HEK293 (cell line): ENCODE measurements around the gene C2CD2.

Source experiments
- CTCF ChIA-PET: fragments of 350-600 bp; formaldehyde crosslinking; extraction: SDS; loops from one replicate; lab custom pipeline; 2021; ENCODE audit warnings: antibody characterized with exemption; lab: Yijun Ruan, JAX
- POLR2A ChIA-PET: fragments of 300-600 bp; formaldehyde crosslinking; extraction: SDS; loops from one replicate; lab custom pipeline; 2020; ENCODE audit warnings: antibody characterized with exemption, inconsistent platforms; lab: Yijun Ruan, JAX
- H3K27ac ChIP-seq: fragments of 200-500 bp; sonication (Bioruptor generic); 2 replicates; pipeline ENCODE4 v1.5.1; 2014; ENCODE audit warnings: low read depth, low read length, control low read depth, inconsistent platforms; ENCODE audit errors: extremely low read depth
- H3K36me3 ChIP-seq, 2 experiments: fragments of 200-500 bp in 1 of 2; sonication (Bioruptor generic) in 1 of 2; 1 replicate in 1 of 2; 2 replicates in 1 of 2; pipeline ENCODE4 v1.5.1; 2014 to 2017; ENCODE audit warnings: inconsistent platforms in 2 of 2, low read length in 2 of 2; ENCODE audit not compliant: control insufficient read depth in 2 of 2, insufficient read depth in 1 of 2
- H3K4me1 ChIP-seq: fragments of 200-500 bp; sonication (Bioruptor generic); 2 replicates; pipeline ENCODE4 v1.5.1; 2014; ENCODE audit warnings: mild to moderate bottlenecking, low read length, inconsistent platforms; ENCODE audit not compliant: control insufficient read depth, insufficient read depth
- H3K4me3 ChIP-seq: 2 replicates; pipeline ENCODE4 v1.5.1; 2011; ENCODE audit warnings: low read depth, mild to moderate bottlenecking, control low read depth, low read length, moderate library complexity
- H3K9me3 ChIP-seq: fragments of 200-500 bp; sonication (Bioruptor generic); 2 replicates; pipeline ENCODE4 v1.5.1; 2014; ENCODE audit warnings: low read depth, low read length, inconsistent platforms; ENCODE audit not compliant: control insufficient read depth, insufficient read depth
- GFI1B ChIP-seq: fragments of 450-650 bp; formaldehyde crosslinking; IDR thresholded peaks from 2 replicates; pipeline ENCODE4 v1.5.1; 2016; ENCODE audit warnings: missing biosample characterization, missing genetic modification characterization
- GLIS2 ChIP-seq: fragments of 450-650 bp; formaldehyde crosslinking; IDR thresholded peaks from 2 replicates; pipeline ENCODE4 v1.5.1; 2016; ENCODE audit warnings: missing biosample characterization, missing genetic modification characterization
- MYNN ChIP-seq: fragments of 450-650 bp; formaldehyde crosslinking; IDR thresholded peaks from 2 replicates; pipeline ENCODE4 v1.5.1; 2016; ENCODE audit warnings: missing biosample characterization, missing genetic modification characterization, borderline replicate concordance
- MZF1 ChIP-seq: fragments of 450-650 bp; formaldehyde crosslinking; IDR thresholded peaks from 2 replicates; pipeline ENCODE4 v1.5.1; 2017; ENCODE audit warnings: missing biosample characterization, missing genetic modification characterization, borderline replicate concordance
- ZBTB17 ChIP-seq: fragments of 450-650 bp; formaldehyde crosslinking; IDR thresholded peaks from 2 replicates; pipeline ENCODE4 v1.5.1; 2016; ENCODE audit warnings: missing biosample characterization, missing genetic modification characterization
- ZBTB26 ChIP-seq: fragments of 450-650 bp; formaldehyde crosslinking; optimal IDR thresholded peaks from 2 replicates; pipeline ENCODE3; 2016; ENCODE audit warnings: missing biosample characterization, mild to moderate bottlenecking, missing genetic modification characterization
- ZBTB49 ChIP-seq: fragments of 450-650 bp; formaldehyde crosslinking; IDR thresholded peaks from 2 replicates; pipeline ENCODE4 v1.5.1; 2016; ENCODE audit warnings: missing biosample characterization, missing genetic modification characterization, low read depth
- ZNF140 ChIP-seq: fragments of 450-650 bp; formaldehyde crosslinking; IDR thresholded peaks from 2 replicates; pipeline ENCODE4 v1.5.1; 2016; ENCODE audit warnings: missing biosample characterization, missing genetic modification characterization
- ZNF175 ChIP-seq: fragments of 450-650 bp; formaldehyde crosslinking; IDR thresholded peaks from 2 replicates; pipeline ENCODE4 v1.5.1; 2016; ENCODE audit warnings: missing biosample characterization, missing genetic modification characterization
- ZNF223 ChIP-seq: fragments of 450-650 bp; formaldehyde crosslinking; IDR thresholded peaks from 2 replicates; pipeline ENCODE4 v1.5.1; 2016; ENCODE audit warnings: missing biosample characterization, missing genetic modification characterization
- ZNF529 ChIP-seq: fragments of 450-650 bp; formaldehyde crosslinking; IDR thresholded peaks from 2 replicates; pipeline ENCODE4 v1.5.1; 2017; ENCODE audit warnings: missing genetic modification characterization, missing biosample characterization; ENCODE audit not compliant: insufficient replicate concordance
- ZNF701 ChIP-seq: fragments of 450-650 bp; formaldehyde crosslinking; IDR thresholded peaks from 2 replicates; pipeline ENCODE4 v1.5.1; 2016; ENCODE audit warnings: missing biosample characterization, missing genetic modification characterization
- ZNF830 ChIP-seq: fragments of 450-650 bp; IDR thresholded peaks from 2 replicates; pipeline ENCODE4 v1.5.0; 2018; ENCODE audit warnings: missing biosample characterization, missing genetic modification characterization, low read depth, mild to moderate bottlenecking, moderate library complexity
- ZSCAN16 ChIP-seq: fragments of 450-650 bp; formaldehyde crosslinking; IDR thresholded peaks from 2 replicates; pipeline ENCODE4 v1.5.1; 2016; ENCODE audit warnings: missing biosample characterization, missing genetic modification characterization
- ZSCAN23 ChIP-seq: fragments of 450-650 bp; formaldehyde crosslinking; IDR thresholded peaks from 2 replicates; pipeline ENCODE4 v1.5.1; 2016; ENCODE audit warnings: missing biosample characterization, missing genetic modification characterization
- TF ChIP-seq, protein P1 (sequence below): fragments of 450-650 bp; formaldehyde crosslinking; IDR thresholded peaks from 2 replicates; pipeline ENCODE4 v1.5.1; 2016; ENCODE audit warnings: missing biosample characterization, missing genetic modification characterization, low read depth
- TF ChIP-seq, protein P2 (sequence below): fragments of 450-650 bp; formaldehyde crosslinking; IDR thresholded peaks from 2 replicates; pipeline ENCODE4 v1.5.0; 2017; ENCODE audit warnings: missing biosample characterization, missing genetic modification characterization, borderline replicate concordance
- TF ChIP-seq, protein P3 (sequence below): fragments of 450-650 bp; formaldehyde crosslinking; IDR thresholded peaks from 2 replicates; pipeline ENCODE4 v1.5.1; 2017; ENCODE audit warnings: missing biosample characterization, mild to moderate bottlenecking, missing genetic modification characterization, moderate library complexity
- TF ChIP-seq, protein P4 (sequence below): fragments of 450-650 bp; formaldehyde crosslinking; IDR thresholded peaks from 2 replicates; pipeline ENCODE4 v1.5.1; 2016; ENCODE audit warnings: missing biosample characterization, missing genetic modification characterization

C2CD2 gene

GRCh38 chr21:41971891-41972290 is 18.1 kb upstream of the C2CD2 start:
- Histone ChIP-seq H3K9me3 (no peaks in the 10 kb centered on the region), H3K36me3 (no peaks in the 10 kb centered on the region), H3K27ac (no peak overlapping the region), H3K4me1 (peaks cover 8% of the 10 kb centered on the region; the same call in 1 of the 2 replicates), H3K4me3 (no peak overlapping the region)
- CTCF ChIA-PET: interaction anchor here (0.5 to 0.6 kb wide), 2 partner anchors 31 to 46 kb away, joined by 4 to 5 read pairs; no protein-coding TSS in a partner anchor
- POLR2A ChIA-PET: no interaction called here
- TF ChIP-seq ZNF223: no peak
- no peak for TF ChIP-seq ZBTB26
- no peak for TF ChIP-seq ZNF701 (tag by site-specific recombination)
- TF ChIP-seq MZF1: no peak
- TF ChIP-seq ZNF830: no peak
- TF ChIP-seq ZBTB49 (tag by site-specific recombination): no peak
- TF ChIP-seq, protein P1, sequence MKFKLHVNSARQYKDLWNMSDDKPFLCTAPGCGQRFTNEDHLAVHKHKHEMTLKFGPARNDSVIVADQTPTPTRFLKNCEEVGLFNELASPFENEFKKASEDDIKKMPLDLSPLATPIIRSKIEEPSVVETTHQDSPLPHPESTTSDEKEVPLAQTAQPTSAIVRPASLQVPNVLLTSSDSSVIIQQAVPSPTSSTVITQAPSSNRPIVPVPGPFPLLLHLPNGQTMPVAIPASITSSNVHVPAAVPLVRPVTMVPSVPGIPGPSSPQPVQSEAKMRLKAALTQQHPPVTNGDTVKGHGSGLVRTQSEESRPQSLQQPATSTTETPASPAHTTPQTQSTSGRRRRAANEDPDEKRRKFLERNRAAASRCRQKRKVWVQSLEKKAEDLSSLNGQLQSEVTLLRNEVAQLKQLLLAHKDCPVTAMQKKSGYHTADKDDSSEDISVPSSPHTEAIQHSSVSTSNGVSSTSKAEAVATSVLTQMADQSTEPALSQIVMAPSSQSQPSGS (tag by site-specific recombination): no peak
- TF ChIP-seq, protein P2, sequence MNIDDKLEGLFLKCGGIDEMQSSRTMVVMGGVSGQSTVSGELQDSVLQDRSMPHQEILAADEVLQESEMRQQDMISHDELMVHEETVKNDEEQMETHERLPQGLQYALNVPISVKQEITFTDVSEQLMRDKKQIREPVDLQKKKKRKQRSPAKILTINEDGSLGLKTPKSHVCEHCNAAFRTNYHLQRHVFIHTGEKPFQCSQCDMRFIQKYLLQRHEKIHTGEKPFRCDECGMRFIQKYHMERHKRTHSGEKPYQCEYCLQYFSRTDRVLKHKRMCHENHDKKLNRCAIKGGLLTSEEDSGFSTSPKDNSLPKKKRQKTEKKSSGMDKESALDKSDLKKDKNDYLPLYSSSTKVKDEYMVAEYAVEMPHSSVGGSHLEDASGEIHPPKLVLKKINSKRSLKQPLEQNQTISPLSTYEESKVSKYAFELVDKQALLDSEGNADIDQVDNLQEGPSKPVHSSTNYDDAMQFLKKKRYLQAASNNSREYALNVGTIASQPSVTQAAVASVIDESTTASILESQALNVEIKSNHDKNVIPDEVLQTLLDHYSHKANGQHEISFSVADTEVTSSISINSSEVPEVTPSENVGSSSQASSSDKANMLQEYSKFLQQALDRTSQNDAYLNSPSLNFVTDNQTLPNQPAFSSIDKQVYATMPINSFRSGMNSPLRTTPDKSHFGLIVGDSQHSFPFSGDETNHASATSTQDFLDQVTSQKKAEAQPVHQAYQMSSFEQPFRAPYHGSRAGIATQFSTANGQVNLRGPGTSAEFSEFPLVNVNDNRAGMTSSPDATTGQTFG: no peak
- TF ChIP-seq ZSCAN23 (tag by site-specific recombination): no peak
- TF ChIP-seq, all 188 proteins: peak for 0

GRCh38 chr21:41970751-41971653 is 17.2 kb upstream of the C2CD2 start:
- Histone ChIP-seq H3K36me3 (no peaks in the 10 kb centered on the region), H3K27ac (no peak overlapping the region), H3K4me1 (peaks cover 8% of the 10 kb centered on the region; the same call in 1 of the 2 replicates), H3K4me3 (no peak overlapping the region), H3K9me3 (no peaks in the 10 kb centered on the region)
- no peak for TF ChIP-seq ZNF175 (tag by site-specific recombination)
- TF ChIP-seq MYNN (tag by site-specific recombination): no peak
- TF ChIP-seq, protein P3, sequence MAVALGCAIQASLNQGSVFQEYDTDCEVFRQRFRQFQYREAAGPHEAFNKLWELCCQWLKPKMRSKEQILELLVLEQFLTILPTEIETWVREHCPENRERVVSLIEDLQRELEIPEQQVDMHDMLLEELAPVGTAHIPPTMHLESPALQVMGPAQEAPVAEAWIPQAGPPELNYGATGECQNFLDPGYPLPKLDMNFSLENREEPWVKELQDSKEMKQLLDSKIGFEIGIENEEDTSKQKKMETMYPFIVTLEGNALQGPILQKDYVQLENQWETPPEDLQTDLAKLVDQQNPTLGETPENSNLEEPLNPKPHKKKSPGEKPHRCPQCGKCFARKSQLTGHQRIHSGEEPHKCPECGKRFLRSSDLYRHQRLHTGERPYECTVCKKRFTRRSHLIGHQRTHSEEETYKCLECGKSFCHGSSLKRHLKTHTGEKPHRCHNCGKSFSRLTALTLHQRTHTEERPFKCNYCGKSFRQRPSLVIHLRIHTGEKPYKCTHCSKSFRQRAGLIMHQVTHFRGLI (tag by site-specific recombination): no peak
- TF ChIP-seq ZBTB17 (tag by site-specific recombination): no peak
- no peak for TF ChIP-seq ZNF529 (tag by site-specific recombination)
- no peak for TF ChIP-seq GLIS2 (tag by site-specific recombination)
- TF ChIP-seq, protein P4, sequence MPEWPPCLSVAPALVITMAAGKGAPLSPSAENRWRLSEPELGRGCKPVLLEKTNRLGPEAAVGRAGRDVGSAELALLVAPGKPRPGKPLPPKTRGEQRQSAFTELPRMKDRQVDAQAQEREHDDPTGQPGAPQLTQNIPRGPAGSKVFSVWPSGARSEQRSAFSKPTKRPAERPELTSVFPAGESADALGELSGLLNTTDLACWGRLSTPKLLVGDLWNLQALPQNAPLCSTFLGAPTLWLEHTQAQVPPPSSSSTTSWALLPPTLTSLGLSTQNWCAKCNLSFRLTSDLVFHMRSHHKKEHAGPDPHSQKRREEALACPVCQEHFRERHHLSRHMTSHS: no peak
- no peak for TF ChIP-seq ZNF140 (tag by site-specific recombination)
- TF ChIP-seq GFI1B (tag by site-specific recombination): no peak
- TF ChIP-seq ZSCAN16: no peak
- ChIA-PET POLR2A (no interaction called here), CTCF (interaction anchor here (0.6 kb wide), 1 partner anchor 105 kb away, joined by 3 read pairs; no protein-coding TSS in a partner anchor)
